Suppressor macrophage (primary cell): ENCODE results near the gene DNAH14.
A peak's percentile ranks its signal among the peaks of the same experiment; 100 is the strongest.
"Not testable (repeated sequence)": the region's sequence is repeated elsewhere in the genome, so short reads cannot be mapped to it uniquely, and the experiment has no call there.

ENCODE experiments used
- DNase-seq, 4 experiments: peaks; one replicate each; pipeline ENCODE4 v3.0.0-alpha.2; 2020 to 2022
- total RNA-seq, 17 experiments: gene quantifications; one replicate each; lab custom pipeline; 2026; ENCODE audit warnings: mixed read lengths in 6 of 17, inconsistent platforms in 3 of 17; lab: John Stamatoyannopoulos, UW

DNAH14 gene
- total RNA-seq, result 0.59 to 13.5 (median 3.8) reads per million in 17 experiments

- peak; percentile 82 to 93 (median 86) for DNase-seq
Measured at GRCh38 chr1:224929335-224930237, at the start of gene DNAH14. DNAH14 (plus strand) TSS chr1:224929675; CDS start chr1:224952703, 23,028 bp downstream.

DNA sequence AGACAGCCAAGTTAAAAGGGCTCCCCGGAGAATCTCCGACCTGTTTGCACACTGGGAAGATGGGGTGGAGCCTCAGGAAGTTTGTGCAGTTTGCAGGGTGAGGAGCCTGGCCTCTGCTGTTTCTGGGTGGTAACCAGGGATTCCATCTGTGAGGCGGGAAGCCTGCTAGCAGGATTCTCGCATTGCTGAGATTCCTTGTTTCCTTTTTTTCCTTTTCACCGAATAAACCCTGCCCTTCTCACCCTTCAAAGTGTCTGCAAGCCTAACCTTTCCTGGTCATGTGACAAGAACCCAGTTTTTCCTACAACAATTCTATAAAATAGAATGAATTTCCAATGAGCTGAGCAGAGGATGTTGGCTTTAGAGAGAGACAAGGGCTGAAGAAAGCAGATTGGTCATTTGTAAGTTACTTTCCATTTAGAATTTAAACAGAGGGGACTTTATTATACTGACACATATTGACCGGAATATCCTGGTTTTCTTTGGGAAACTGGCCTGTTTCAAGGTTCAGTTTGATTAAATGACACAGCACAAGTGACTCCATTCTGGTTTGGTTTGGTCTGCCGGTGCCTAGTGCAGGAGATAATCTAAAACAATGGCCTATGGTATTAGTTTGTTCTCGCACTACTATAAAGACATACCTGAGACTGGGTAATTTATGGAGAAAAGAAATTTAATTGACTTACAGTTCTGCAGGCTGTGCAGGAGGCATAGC, 48.7 kb upstream of the DNAH14 start:
- no peak for DNase-seq

DNA sequence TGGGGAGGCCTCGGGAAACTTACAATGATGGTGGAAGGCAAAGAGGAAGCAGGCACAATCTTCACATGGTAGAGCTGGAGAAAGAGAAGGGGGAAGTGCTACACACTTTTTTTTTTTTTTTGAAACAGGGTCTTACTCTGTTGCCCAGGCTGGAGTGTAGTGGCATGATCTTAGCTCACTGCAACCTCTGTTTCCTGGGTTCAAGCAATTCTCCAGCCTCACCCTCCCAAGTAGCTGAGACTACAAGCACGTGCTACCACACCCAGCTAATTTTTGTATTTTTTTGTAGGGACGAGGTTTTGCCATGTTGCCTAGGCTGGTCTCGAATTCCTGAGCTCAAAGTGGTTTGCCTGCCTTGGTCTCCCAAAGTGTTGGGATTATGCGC, 48.2 kb upstream of the DNAH14 start:
- peak in 3 of 4 experiments; percentile 20 to 40 (median 24) for DNase-seq

- peak in 3 of 4 experiments; percentile 4 to 12 (median 8) for DNase-seq
Measured at GRCh38 chr1:224881762-224882211, 47.7 kb upstream of the DNAH14 start.

DNA sequence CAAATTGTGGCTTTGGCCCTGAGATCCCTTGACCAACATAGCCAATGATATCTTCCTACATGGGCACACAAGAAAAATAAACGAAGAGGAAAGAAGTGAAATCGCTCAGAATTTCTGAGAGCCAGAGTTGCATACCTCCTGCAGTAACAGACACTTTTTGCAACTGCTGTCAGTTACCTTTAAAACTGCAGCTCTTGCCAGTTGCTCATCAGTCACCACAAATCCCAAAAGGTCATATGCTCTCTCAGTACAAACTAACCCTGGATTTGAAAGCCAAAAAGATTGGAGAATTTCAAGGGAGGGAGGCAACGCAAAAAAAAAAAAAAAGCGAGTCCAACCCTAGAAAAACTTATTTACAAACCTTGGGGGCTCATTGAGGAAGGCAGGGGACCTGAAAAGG, 47.2 kb upstream of the DNAH14 start:
- DNase-seq, result no peak

GRCh38 chr1:224883091-224883490, 46.4 kb upstream of the DNAH14 start:
- DNase-seq, result no peak

GRCh38 chr1:224884361-224884801, 45.1 kb upstream of the DNAH14 start:
- no peak for DNase-seq

GRCh38 chr1:224885376-224885775, 44.1 kb upstream of the DNAH14 start:
- not testable (repeated sequence) for DNase-seq

GRCh38 chr1:224894915-224895314, 34.6 kb upstream of the DNAH14 start:
- DNase-seq, result peak in 3 of 4 experiments; percentile 5 to 21 (median 19)

GRCh38 chr1:224896130-224896781, 33.2 kb upstream of the DNAH14 start:
- no peak for DNase-seq

GRCh38 chr1:224897529-224898327, 31.7 kb upstream of the DNAH14 start:
- DNase-seq, result no peak

DNA sequence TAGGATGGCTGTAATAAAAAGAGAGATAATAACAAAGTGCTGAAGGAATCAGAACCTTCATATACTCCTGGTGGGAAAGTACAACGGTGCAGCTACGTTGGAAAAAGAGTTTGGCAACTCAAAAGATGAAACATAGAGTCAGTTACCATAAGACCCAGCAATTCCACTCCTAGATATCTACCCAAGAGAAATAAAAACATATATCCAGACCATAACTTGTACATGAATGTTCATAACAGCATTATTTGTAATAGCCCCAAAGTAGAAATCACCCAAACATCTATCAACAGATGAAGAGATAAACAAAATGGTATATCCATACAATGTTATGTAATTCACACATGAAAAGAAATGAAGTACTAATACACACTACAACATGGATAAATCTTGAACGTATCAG, 30.5 kb upstream of the DNAH14 start:
- no peak for DNase-seq

DNA sequence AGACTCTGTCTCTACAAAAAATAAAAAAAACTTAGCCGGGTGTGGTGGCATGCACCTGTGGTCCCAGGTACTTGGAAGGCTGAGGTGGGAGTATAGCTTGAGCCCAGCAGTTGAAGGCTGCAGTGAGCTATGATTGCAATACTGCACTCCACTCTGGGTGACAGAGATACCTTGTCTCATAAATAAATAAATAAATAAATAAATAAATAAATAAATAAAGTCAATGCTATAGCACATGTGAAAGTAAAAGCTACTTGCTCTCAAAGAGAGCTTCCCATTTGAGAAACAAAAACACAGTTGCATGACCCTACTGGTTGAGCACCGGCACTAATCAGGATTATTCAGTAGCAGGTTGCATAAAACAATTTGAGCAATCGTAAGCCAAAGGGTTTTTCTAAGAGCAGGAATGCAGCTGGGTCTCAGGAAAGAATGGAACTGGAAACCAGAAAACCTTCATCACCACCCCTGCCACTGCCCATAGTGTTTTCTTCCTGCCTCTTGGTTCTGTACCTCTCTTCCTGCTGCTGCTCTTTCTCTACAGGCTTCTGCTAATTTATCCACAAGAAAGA, 29.3 kb upstream of the DNAH14 start:
- DNase-seq, result no peak

DNA sequence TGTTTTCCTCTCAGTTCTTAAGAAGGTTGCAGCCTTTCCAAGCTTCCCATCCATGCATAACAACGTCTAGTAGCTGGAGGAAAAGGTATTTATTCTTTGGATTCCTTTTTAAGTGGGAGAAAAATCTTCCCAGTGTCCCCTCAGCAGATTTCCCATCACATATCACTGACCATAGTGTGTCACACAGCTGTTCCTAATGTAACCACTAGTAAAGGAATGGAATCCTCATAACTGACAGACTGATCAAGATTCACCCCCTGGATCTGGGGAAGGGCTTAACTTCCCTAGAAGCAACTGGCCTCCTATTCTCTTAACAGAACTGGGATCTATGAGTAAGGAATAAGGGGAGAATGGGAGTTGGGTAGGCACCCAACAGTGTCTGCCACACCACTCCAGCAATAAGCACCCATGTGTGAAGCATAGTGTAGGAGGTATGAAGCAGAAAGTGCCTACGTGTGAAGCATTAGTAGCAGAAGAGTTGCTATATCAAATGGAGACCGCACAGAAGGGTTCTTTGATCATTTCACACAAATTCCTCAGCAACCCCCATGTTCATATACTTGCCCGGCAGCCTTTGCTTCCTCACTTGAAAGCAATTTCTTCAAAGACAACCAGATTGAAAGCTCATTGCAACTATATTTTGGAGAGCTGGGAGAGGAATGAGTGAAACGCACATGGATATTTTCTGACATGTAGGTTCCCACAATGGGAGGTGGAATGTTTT, 28.2 kb upstream of the DNAH14 start:
- DNase-seq, result no peak

- no peak for DNase-seq
Measured at GRCh38 chr1:224903955-224904354, 25.5 kb upstream of the DNAH14 start.

DNA sequence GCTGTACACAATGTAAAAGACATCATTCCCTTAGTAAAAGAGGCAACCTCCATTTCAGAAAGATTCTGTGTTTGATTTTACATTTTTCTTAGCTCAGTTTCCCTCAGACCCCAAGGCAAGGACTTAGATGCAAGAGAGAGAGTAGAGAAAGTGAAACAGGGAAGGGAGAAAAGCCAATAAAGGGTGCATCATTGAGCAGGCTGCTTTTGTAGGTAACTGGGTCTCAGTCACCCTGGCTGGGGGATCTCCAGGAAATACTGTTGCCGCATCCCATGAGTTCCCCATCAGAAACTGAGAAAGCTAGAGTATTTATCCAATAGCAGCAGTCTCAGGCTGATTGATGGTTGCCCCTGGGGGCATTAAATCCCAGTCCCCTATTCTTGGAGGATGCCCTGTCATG, 23.1 kb upstream of the DNAH14 start:
- no peak for DNase-seq

DNA sequence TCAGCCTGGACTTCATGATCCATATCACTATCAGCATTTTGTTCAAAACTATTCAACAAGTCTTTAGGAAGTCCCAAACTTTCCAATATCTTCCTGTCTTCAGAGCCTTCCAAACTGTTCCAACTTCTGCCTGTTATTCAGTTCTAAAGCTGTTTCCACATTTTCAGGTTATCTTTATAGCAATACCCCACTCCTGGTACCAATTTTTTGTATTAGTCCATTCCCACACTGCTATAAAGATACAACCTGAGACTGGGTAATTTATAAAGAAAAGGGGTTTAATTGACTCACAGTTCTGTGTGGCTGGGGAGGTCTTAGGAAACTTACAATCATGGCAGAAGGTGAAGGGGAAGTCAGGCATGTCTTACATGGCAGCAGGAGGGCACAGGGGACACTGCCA, 18.3 kb upstream of the DNAH14 start:
- no peak for DNase-seq

DNA sequence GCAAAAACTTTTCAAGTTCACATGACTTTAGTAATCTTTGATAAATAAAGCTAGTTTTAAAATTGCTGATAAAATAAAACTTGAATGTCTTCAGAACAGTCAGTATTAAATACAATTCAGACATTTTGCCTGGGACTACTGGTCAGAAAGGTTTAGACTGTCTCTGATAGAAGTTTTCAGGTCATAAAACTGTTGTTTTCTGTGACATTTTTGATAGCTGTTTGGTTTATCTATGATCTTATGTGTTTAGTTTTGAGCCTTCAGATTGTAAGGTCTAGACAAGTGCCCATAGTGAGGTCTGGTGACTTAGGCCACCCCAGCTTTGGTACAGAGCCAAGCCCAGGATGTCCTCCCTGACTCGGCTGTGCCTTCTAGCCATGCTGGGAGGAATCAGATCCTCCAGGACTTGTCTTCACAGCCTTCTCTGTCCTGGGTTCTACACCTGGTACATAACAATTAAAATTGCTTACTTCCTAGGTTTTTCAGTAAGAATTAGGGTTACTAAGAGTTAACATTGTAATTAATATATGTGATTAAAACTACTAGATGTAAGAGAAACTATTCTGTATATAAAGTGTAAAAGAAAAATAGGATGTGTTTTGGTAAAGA, 15.1 kb upstream of the DNAH14 start:
- DNase-seq, result no peak

- no peak for DNase-seq
Measured at GRCh38 chr1:224919508-224919907, 10.0 kb upstream of the DNAH14 start.

GRCh38 chr1:224920930-224921329, 8.5 kb upstream of the DNAH14 start:
- no peak for DNase-seq

GRCh38 chr1:224921354-224921753, 8.1 kb upstream of the DNAH14 start:
- no peak for DNase-seq
